ENCODE measurements around the gene PCTP. TPM values are rescaled to one million over a fixed set of nuclear protein-coding genes. Genes with fewer than 3 reads are reported as not detected.

PCTP gene
- polyA plus RNA-seq, 4 donors: 29.3 to 36.7 (median 31.0) TPM

Other genes with a start within 250 kb of the PCTP start
- under 1 TPM in 2 of 4 donors, not detected in 2; 0.17 TPM for gene SMIM36, start 239.6 kb upstream of the PCTP start, polyA plus RNA-seq (ENCODE audit: insufficient read length in 4 of 4)
- 10 to 100 TPM; 41.0 to 70.7 (median 61.5) TPM for gene TMEM100, start 28.2 kb upstream of the PCTP start, polyA plus RNA-seq (ENCODE audit: insufficient read length in 4 of 4)